SK-N-SH (cell line): ENCODE measurements around the gene ART5. TPM values are rescaled to one million over a fixed set of nuclear protein-coding genes. Genes with fewer than 3 reads are reported as not detected.

Experiments
- CTCF ChIA-PET: fragments of 300-600, 350-600 bp; formaldehyde crosslinking; extraction: SDS; loops from one replicate; lab custom pipeline; 2021; lab: Yijun Ruan, JAX
- POLR2A ChIA-PET: fragments of 350-600 bp; sonication (Branson Sonifier 250); formaldehyde crosslinking; extraction: SDS; loops from one replicate; lab custom pipeline; 2020; ENCODE audit warnings: antibody characterized with exemption, inconsistent platforms; lab: Yijun Ruan, JAX
- DNase-seq: peaks from one replicate; pipeline ENCODE4 v3.0.0; 2012
- H2AFZ ChIP-seq: fragments of 200-600 bp; sonication (generic); 2 replicates; pipeline ENCODE4 v1.8.1; 2016; ENCODE audit warnings: antibody characterized with exemption, mild to moderate bottlenecking, low read depth
- H3F3A ChIP-seq: fragments of 200-600 bp; sonication (generic); replicated peaks from 2 replicates; pipeline ENCODE3; 2016; ENCODE audit warnings: antibody characterized with exemption, mild to moderate bottlenecking; ENCODE audit not compliant: insufficient read depth
- H3K27ac ChIP-seq, 2 experiments: fragments of 200-500 bp in 1 of 2; fragments of 200-600 bp in 1 of 2; sonication (Bioruptor generic) in 1 of 2; sonication (generic), shearing (Covaris generic) in 1 of 2; 2 replicates each; pipeline versions ENCODE4 v1.5.1 to v1.6.1; 2014 to 2016; ENCODE audit warnings: low read depth in 2 of 2, inconsistent platforms in 1 of 2, low read length in 1 of 2, mild to moderate bottlenecking in 1 of 2, mixed read lengths in 1 of 2
- H3K27me3 ChIP-seq: fragments of 200-600 bp; sonication (generic), shearing (Covaris generic); 2 replicates; pipeline ENCODE4 v1.6.1; 2016; ENCODE audit warnings: mixed run types; ENCODE audit not compliant: insufficient read depth
- H3K36me3 ChIP-seq, 2 experiments: fragments of 200-500 bp in 1 of 2; fragments of 200-600 bp in 1 of 2; sonication (Bioruptor generic) in 1 of 2; sonication (generic) in 1 of 2; replicated peaks in 1 of 2; 2 replicates each; pipeline versions ENCODE3 to v1.5.1; 2014 to 2016; ENCODE audit warnings: low read length in 1 of 2, mild to moderate bottlenecking in 1 of 2; ENCODE audit not compliant: insufficient read depth in 2 of 2, control insufficient read depth in 1 of 2
- H3K4me1 ChIP-seq, 2 experiments: fragments of 200-500 bp in 1 of 2; fragments of 200-600 bp in 1 of 2; sonication (Bioruptor generic) in 1 of 2; sonication (generic), shearing (Covaris generic) in 1 of 2; 2 replicates each; pipeline versions ENCODE4 v1.5.1 to v1.6.1; 2014 to 2016; ENCODE audit warnings: low read depth in 1 of 2, low read length in 1 of 2, mixed run types in 1 of 2; ENCODE audit not compliant: insufficient read depth in 2 of 2, control insufficient read depth in 1 of 2
- H3K4me2 ChIP-seq: fragments of 200-600 bp; sonication (generic), shearing (Covaris generic); 2 replicates; pipeline ENCODE4 v1.6.1; 2017; ENCODE audit warnings: mixed run types
- H3K4me3 ChIP-seq, 2 experiments: fragments of 200-500 bp in 1 of 2; fragments of 200-600 bp in 1 of 2; sonication (Bioruptor generic) in 1 of 2; sonication (generic), shearing (Covaris generic) in 1 of 2; 2 replicates each; pipeline versions ENCODE4 v1.5.1 to v1.8.1; 2014 to 2016; ENCODE audit warnings: low read depth in 2 of 2, inconsistent platforms in 1 of 2, low read length in 1 of 2, mild to moderate bottlenecking in 1 of 2, mixed read lengths in 1 of 2, moderate library complexity in 1 of 2
- H3K79me2 ChIP-seq: fragments of 200-600 bp; sonication (generic); 2 replicates; pipeline ENCODE4 v1.8.1; 2017; ENCODE audit warnings: mild to moderate bottlenecking; ENCODE audit not compliant: insufficient read depth
- H3K9ac ChIP-seq: fragments of 200-600 bp; sonication (generic); 2 replicates; pipeline ENCODE4 v1.6.1; 2017; ENCODE audit warnings: mixed run types
- H3K9me2 ChIP-seq: fragments of 200-600 bp; sonication (generic); 2 replicates; pipeline ENCODE4 v1.6.1; 2017; ENCODE audit warnings: mixed run types
- H3K9me3 ChIP-seq: fragments of 200-600 bp; sonication (generic); 2 replicates; pipeline ENCODE4 v1.6.1; 2017; ENCODE audit warnings: mixed run types, mild to moderate bottlenecking, moderate library complexity
- H4K20me1 ChIP-seq: fragments of 200-600 bp; sonication (generic); 2 replicates; pipeline ENCODE4 v1.6.1; 2017; ENCODE audit warnings: mild to moderate bottlenecking, mixed run types; ENCODE audit not compliant: insufficient read depth
- CHD2 ChIP-seq: fragments of 150-350 bp; IDR thresholded peaks from 2 replicates; pipeline ENCODE4 v1.6.1; 2018; ENCODE audit warnings: low read length; ENCODE audit not compliant: partially characterized antibody
- FOSL2 ChIP-seq: IDR thresholded peaks from 2 replicates; pipeline ENCODE4 v1.4.0; 2012; ENCODE audit warnings: low read depth, mild to moderate bottlenecking, moderate library complexity, borderline replicate concordance
- GATA2 ChIP-seq: sonication (generic); formaldehyde crosslinking; IDR thresholded peaks from 2 replicates; pipeline ENCODE4 v1.5.0; 2020; ENCODE audit warnings: mild to moderate bottlenecking, missing genetic modification reagents
- MXI1 ChIP-seq: IDR thresholded peaks from 2 replicates; pipeline ENCODE4 v1.6.1; 2012; ENCODE audit warnings: mild to moderate bottlenecking, low read depth, low read length, improper control_type of control experiment
- NFIC ChIP-seq: IDR thresholded peaks from 2 replicates; pipeline ENCODE4 v1.4.0; 2012; ENCODE audit warnings: borderline replicate concordance
- NRF1 ChIP-seq: IDR thresholded peaks from 2 replicates; pipeline ENCODE4 v1.6.1; 2012; ENCODE audit warnings: low read depth, mild to moderate bottlenecking, low read length
- POLR2AphosphoS5 ChIP-seq: IDR thresholded peaks from 2 replicates; pipeline ENCODE4 v1.6.1; 2012; ENCODE audit warnings: low read depth, low read length
- RFX5 ChIP-seq: IDR thresholded peaks from 2 replicates; pipeline ENCODE4 v1.6.1; 2012; ENCODE audit warnings: mild to moderate bottlenecking, improper control_type of control experiment, low read length
- SMC3 ChIP-seq: IDR thresholded peaks from 2 replicates; pipeline ENCODE4 v1.6.1; 2012; ENCODE audit warnings: low read depth, low read length, improper control_type of control experiment
- TCF12 ChIP-seq: IDR thresholded peaks from 2 replicates; pipeline ENCODE4 v1.4.0; 2012
- YY1 ChIP-seq: IDR thresholded peaks from 2 replicates; pipeline ENCODE4 v1.4.0; 2012; ENCODE audit warnings: low read depth, mild to moderate bottlenecking
- WGBS: methylation state at CpG from one replicate; pipeline ENCODE4 v1.1.6; 2017; ENCODE audit warnings: low lambda C conversion rate; 5-methylcytosine and 5-hydroxymethylcytosine counted together
- polyA plus RNA-seq, 3 experiments: library from polyadenylated mRNA; depleted of rRNA; stranded (reverse); fragments of >200 nt; gene quantifications; 2 replicates each; pipeline ENCODE4 v1.2.3, GENCODE V29; 2012
- TF ChIP-seq, protein P1 (sequence below): IDR thresholded peaks from 2 replicates; pipeline ENCODE4 v1.4.0; 2012; ENCODE audit warnings: low read depth, borderline replicate concordance
- TF ChIP-seq, protein P2 (sequence below): fragments of 200-600 bp; sonication (generic); IDR thresholded peaks from 2 replicates; pipeline ENCODE4 v1.6.1; 2017; ENCODE audit warnings: antibody characterized with exemption, mild to moderate bottlenecking, moderate library complexity
- TF ChIP-seq, protein P3 (sequence below): IDR thresholded peaks from 2 replicates; pipeline ENCODE4 v1.4.0; 2012; ENCODE audit warnings: low read depth, borderline replicate concordance
- TF ChIP-seq, protein P4 (sequence below): fragments of 150-350 bp; IDR thresholded peaks from 2 replicates; pipeline ENCODE4 v1.6.1; 2017; ENCODE audit warnings: antibody characterized with exemption, low read length, low read depth, borderline replicate concordance
- TF ChIP-seq, protein P5 (sequence below): IDR thresholded peaks from 2 replicates; pipeline ENCODE4 v1.6.1; 2012; ENCODE audit warnings: mild to moderate bottlenecking, low read depth, low read length, moderate library complexity

ART5 gene
- polyA plus RNA-seq, 1 of the 3 experiments (the other 2 are of a cell fraction), result 0.59 TPM

DNA sequence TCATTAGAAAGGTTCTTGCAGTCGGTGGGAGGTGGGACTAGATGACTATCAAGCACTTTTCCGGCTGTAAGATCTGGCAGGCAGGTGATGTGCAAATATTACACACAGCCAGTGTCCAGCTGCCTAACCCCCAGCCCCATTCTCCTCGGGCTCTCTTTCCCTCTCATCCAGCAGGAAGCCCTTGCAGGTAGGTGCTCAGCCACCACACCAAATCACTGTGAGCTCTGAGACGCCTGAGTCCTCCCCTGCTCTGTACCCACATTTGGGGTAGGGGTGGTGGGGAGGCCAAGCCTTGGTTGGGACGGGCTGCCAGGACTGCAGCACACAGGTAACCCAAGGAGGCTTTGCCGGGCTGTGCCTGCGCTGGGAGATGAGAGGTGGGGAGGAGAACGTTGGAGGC is 601 bp downstream of the ART5 start:
- Histone ChIP-seq H3K27me3 (no peaks in the 10 kb centered on the region; the same call in 1 of the 2 replicates), H3K27ac (no peak overlapping the region), H3K4me2 (no peak overlapping the region), H3K9ac (no peak overlapping the region), H3K9me2 (no peaks in the 10 kb centered on the region), H2AFZ (no peak overlapping the region), H3K4me1 (peaks cover 0 to 8% of the 10 kb centered on the region in 2 experiments; a peak in 1 of 4 replicates), H3F3A (no peaks in the 10 kb centered on the region), H3K36me3 (no peaks in the 10 kb centered on the region), H3K4me3 (no peak overlapping the region; a peak in 1 of 4 replicates), H3K79me2 (no peaks in the 10 kb centered on the region), H3K9me3 (no peaks in the 10 kb centered on the region), H4K20me1 (no peaks in the 10 kb centered on the region)
- TF ChIP-seq SMC3 (no peak), TCF12 (no peak), MXI1 (no peak)
- TF ChIP-seq, protein P1, sequence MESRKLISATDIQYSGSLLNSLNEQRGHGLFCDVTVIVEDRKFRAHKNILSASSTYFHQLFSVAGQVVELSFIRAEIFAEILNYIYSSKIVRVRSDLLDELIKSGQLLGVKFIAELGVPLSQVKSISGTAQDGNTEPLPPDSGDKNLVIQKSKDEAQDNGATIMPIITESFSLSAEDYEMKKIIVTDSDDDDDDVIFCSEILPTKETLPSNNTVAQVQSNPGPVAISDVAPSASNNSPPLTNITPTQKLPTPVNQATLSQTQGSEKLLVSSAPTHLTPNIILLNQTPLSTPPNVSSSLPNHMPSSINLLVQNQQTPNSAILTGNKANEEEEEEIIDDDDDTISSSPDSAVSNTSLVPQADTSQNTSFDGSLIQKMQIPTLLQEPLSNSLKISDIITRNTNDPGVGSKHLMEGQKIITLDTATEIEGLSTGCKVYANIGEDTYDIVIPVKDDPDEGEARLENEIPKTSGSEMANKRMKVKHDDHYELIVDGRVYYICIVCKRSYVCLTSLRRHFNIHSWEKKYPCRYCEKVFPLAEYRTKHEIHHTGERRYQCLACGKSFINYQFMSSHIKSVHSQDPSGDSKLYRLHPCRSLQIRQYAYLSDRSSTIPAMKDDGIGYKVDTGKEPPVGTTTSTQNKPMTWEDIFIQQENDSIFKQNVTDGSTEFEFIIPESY, result no peak
- TF ChIP-seq, protein P2, sequence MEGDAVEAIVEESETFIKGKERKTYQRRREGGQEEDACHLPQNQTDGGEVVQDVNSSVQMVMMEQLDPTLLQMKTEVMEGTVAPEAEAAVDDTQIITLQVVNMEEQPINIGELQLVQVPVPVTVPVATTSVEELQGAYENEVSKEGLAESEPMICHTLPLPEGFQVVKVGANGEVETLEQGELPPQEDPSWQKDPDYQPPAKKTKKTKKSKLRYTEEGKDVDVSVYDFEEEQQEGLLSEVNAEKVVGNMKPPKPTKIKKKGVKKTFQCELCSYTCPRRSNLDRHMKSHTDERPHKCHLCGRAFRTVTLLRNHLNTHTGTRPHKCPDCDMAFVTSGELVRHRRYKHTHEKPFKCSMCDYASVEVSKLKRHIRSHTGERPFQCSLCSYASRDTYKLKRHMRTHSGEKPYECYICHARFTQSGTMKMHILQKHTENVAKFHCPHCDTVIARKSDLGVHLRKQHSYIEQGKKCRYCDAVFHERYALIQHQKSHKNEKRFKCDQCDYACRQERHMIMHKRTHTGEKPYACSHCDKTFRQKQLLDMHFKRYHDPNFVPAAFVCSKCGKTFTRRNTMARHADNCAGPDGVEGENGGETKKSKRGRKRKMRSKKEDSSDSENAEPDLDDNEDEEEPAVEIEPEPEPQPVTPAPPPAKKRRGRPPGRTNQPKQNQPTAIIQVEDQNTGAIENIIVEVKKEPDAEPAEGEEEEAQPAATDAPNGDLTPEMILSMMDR, result no peak
- ChIA-PET CTCF (no interaction called here), POLR2A (no interaction called here)
- no peak for DNase-seq
- WGBS, result 50% methylated on average over 8 of the region's 8 CpGs

DNA sequence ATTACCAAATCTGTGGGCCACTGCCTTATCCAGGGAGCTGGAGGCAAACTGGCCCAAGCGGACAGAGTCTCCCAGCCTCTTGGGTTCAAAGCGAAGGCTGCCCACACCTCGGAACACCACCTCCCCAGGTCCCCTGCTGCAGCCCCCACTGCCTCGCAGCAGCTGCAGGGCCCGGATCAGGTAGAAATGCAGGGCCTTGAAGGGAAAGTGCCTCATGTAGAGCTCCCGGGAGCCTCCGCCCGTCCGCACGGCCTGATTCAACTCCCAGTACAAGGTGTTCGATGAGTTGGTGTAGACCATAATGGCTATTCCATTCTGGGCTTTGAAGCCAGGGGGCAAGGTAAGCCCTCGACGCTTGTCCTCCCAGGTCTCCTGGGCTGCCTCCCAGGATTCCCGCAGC is 2.0 kb downstream of the ART5 start:
- Histone ChIP-seq H3K27me3 (no peaks in the 10 kb centered on the region), H3F3A (no peaks in the 10 kb centered on the region), H3K9me3 (no peaks in the 10 kb centered on the region), H3K4me3 (no peak overlapping the region), H2AFZ (no peak overlapping the region), H4K20me1 (no peaks in the 10 kb centered on the region), H3K9ac (no peak overlapping the region), H3K4me1 (peaks cover 0 to 8% of the 10 kb centered on the region in 2 experiments; a peak in 1 of 4 replicates), H3K36me3 (no peaks in the 10 kb centered on the region), H3K79me2 (no peaks in the 10 kb centered on the region), H3K4me2 (no peak overlapping the region), H3K27ac (no peak overlapping the region), H3K9me2 (no peaks in the 10 kb centered on the region)
- no peak for DNase-seq
- CTCF ChIA-PET, result interaction anchor here (0.6 kb wide), 2 partner anchors 151 to 946 kb away, joined by 3 read pairs; no protein-coding TSS in a partner anchor
- POLR2A ChIA-PET, result no interaction called here
- WGBS, result 80% methylated on average over 1 of the region's 14 CpGs
- TF ChIP-seq, protein P1, result no peak
- TF ChIP-seq FOSL2 (no peak), NRF1 (no peak), POLR2AphosphoS5 (no peak), SMC3 (no peak), NFIC (no peak), RFX5 (no peak), GATA2 (no peak), CHD2 (no peak), YY1 (no peak)
- TF ChIP-seq, protein P3, sequence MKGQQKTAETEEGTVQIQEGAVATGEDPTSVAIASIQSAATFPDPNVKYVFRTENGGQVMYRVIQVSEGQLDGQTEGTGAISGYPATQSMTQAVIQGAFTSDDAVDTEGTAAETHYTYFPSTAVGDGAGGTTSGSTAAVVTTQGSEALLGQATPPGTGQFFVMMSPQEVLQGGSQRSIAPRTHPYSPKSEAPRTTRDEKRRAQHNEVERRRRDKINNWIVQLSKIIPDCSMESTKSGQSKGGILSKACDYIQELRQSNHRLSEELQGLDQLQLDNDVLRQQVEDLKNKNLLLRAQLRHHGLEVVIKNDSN, result no peak
- TF ChIP-seq, protein P4, sequence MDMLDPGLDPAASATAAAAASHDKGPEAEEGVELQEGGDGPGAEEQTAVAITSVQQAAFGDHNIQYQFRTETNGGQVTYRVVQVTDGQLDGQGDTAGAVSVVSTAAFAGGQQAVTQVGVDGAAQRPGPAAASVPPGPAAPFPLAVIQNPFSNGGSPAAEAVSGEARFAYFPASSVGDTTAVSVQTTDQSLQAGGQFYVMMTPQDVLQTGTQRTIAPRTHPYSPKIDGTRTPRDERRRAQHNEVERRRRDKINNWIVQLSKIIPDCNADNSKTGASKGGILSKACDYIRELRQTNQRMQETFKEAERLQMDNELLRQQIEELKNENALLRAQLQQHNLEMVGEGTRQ, result no peak
- TF ChIP-seq, protein P5, sequence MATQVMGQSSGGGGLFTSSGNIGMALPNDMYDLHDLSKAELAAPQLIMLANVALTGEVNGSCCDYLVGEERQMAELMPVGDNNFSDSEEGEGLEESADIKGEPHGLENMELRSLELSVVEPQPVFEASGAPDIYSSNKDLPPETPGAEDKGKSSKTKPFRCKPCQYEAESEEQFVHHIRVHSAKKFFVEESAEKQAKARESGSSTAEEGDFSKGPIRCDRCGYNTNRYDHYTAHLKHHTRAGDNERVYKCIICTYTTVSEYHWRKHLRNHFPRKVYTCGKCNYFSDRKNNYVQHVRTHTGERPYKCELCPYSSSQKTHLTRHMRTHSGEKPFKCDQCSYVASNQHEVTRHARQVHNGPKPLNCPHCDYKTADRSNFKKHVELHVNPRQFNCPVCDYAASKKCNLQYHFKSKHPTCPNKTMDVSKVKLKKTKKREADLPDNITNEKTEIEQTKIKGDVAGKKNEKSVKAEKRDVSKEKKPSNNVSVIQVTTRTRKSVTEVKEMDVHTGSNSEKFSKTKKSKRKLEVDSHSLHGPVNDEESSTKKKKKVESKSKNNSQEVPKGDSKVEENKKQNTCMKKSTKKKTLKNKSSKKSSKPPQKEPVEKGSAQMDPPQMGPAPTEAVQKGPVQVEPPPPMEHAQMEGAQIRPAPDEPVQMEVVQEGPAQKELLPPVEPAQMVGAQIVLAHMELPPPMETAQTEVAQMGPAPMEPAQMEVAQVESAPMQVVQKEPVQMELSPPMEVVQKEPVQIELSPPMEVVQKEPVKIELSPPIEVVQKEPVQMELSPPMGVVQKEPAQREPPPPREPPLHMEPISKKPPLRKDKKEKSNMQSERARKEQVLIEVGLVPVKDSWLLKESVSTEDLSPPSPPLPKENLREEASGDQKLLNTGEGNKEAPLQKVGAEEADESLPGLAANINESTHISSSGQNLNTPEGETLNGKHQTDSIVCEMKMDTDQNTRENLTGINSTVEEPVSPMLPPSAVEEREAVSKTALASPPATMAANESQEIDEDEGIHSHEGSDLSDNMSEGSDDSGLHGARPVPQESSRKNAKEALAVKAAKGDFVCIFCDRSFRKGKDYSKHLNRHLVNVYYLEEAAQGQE, result no peak
